ENCODE measurements around the gene ATXN1.

- TF ChIP-seq EZH2 (IDR thresholded peaks at IDR 0.05; ENCODE audit: borderline replicate concordance, insufficient read depth, low read length, poor library complexity, severe bottlenecking) (no peak), CTCF (IDR thresholded peaks at IDR 0.05; ENCODE audit: poor library complexity, severe bottlenecking) (no peak), POLR2AphosphoS5 (IDR thresholded peaks at IDR 0.05) (no peak)
Observed at GRCh38 chr6:16493802-16494201, 267.5 kb downstream of the ATXN1 start.

All from neural cell (in vitro differentiated cells).